ENCODE data around the gene MACROD2.

The MACROD2 gene

DNA sequence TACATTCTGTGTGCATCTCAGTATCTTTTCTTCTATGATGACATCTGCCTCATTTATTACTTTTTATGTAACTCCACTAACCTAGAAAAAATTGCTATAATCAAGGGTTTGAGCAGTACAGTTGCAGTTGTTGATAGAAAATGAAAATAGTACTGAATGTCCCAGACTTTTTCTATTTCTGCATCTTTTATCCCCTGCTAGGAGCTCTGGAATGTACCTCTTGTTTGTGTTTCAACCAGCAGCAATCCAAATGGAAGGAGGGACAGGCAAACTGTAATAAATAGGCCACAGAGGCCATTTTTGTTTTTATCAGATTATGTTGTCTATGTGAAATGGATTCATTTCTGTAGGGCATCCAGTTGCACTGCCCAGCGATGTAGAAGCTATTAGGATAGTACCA is 2041.0 kb downstream of the MACROD2 start:
- H3K27me3 ChIP-seq = no peaks in the 10 kb centered on the region
- TF ChIP-seq, protein P1, sequence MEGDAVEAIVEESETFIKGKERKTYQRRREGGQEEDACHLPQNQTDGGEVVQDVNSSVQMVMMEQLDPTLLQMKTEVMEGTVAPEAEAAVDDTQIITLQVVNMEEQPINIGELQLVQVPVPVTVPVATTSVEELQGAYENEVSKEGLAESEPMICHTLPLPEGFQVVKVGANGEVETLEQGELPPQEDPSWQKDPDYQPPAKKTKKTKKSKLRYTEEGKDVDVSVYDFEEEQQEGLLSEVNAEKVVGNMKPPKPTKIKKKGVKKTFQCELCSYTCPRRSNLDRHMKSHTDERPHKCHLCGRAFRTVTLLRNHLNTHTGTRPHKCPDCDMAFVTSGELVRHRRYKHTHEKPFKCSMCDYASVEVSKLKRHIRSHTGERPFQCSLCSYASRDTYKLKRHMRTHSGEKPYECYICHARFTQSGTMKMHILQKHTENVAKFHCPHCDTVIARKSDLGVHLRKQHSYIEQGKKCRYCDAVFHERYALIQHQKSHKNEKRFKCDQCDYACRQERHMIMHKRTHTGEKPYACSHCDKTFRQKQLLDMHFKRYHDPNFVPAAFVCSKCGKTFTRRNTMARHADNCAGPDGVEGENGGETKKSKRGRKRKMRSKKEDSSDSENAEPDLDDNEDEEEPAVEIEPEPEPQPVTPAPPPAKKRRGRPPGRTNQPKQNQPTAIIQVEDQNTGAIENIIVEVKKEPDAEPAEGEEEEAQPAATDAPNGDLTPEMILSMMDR (IDR thresholded peaks at IDR 0.05; ENCODE audit: low read depth, low read length) = no peak
- no peak overlapping the region for H3K4me3 ChIP-seq (ENCODE audit: low read depth, low read length)
- H3K36me3 ChIP-seq = no peaks in the 10 kb centered on the region; the same call in 1 of the 2 replicates
- H3K9me3 ChIP-seq = no peaks in the 10 kb centered on the region
- H3K4me1 ChIP-seq = peaks cover 13% of the 10 kb centered on the region; the same call in 1 of the 2 replicates
- DNase-seq = no peak

DNA sequence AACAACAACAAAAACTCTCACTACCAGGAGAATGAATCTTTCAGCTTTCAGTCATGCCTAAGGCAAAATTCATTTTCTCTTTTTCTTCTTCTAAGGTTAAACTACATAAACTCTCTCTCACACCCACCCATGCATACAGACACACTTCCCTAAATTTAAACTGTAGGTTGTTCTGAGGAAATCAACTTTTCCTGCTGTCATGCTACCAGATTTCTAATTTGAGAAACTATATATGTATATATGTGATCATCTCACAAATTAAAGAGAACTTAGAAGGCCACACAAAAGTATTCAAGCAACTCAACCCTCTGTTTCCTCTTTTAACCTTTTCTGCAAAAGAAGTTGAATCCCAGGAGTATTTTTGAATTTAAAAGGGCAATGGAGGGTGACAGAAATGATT is 2045.4 kb downstream of the MACROD2 start:
- DNase-seq = no peak
- TF ChIP-seq, protein P1 (IDR thresholded peaks at IDR 0.05; ENCODE audit: low read depth, low read length) = no peak
- no peaks in the 10 kb centered on the region for H3K9me3 ChIP-seq
- H3K4me3 ChIP-seq (ENCODE audit: low read depth, low read length) = no peak overlapping the region
- no peaks in the 10 kb centered on the region for H3K27me3 ChIP-seq
- peaks cover 7% of the 10 kb centered on the region; the same call in 1 of the 2 replicates for H3K4me1 ChIP-seq
- H3K36me3 ChIP-seq = no peaks in the 10 kb centered on the region; the same call in 1 of the 2 replicates

DNA sequence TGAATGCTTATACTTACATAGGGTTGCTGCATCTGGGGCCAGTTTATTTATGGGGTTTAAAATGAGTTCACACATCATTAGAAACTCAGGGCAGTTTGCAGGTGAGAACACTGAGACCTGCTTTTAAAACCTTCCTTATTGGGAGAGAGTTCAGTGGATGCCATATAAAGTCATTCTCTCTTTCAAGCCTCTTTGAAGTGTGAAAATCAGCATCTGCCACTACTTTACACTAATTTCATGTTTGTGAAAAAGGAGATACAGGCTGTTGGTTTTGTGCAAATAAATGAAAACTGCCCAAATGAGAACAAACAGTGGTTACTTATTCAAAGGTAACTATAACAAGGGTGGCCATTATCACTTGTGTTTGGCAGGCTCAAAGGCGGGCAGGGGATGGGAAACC is 2047.4 kb downstream of the MACROD2 start:
- no peaks in the 10 kb centered on the region for H3K36me3 ChIP-seq
- TF ChIP-seq, protein P1 (IDR thresholded peaks at IDR 0.05; ENCODE audit: low read depth, low read length) = no peak
- H3K27me3 ChIP-seq = no peaks in the 10 kb centered on the region
- H3K9me3 ChIP-seq = no peaks in the 10 kb centered on the region
- no peak overlapping the region for H3K4me3 ChIP-seq (ENCODE audit: low read depth, low read length)
- DNase-seq = no peak
- H3K4me1 ChIP-seq = no peaks in the 10 kb centered on the region; the same call in 1 of the 2 replicates

DNA sequence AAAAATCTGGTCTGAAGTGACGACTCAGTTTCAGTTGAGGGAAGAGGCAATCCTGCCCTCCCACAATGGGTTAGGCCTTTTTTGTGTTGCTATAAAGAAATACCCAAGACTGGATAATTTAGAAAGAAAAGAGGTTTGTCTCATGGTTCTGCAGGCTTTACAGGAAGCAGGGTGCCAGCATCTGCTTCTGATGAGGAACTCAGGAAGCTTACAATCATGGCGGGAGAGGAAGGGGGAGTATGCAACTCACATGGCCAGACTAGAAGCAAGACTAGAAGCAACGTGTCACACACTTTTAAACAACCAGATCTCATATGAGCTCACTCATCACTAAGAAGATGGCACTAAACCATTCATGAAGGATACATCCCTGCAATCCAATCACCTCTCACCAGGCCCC is 2048.6 kb downstream of the MACROD2 start:
- Histone ChIP-seq H3K4me1 (peaks cover 9% of the 10 kb centered on the region), H3K36me3 (no peaks in the 10 kb centered on the region), H3K4me3 (ENCODE audit: low read depth, low read length) (no peak overlapping the region), H3K27me3 (no peaks in the 10 kb centered on the region), H3K9me3 (no peaks in the 10 kb centered on the region)
- DNase-seq = no peak
- TF ChIP-seq, protein P1 (IDR thresholded peaks at IDR 0.05; ENCODE audit: low read depth, low read length) = no peak

DNA sequence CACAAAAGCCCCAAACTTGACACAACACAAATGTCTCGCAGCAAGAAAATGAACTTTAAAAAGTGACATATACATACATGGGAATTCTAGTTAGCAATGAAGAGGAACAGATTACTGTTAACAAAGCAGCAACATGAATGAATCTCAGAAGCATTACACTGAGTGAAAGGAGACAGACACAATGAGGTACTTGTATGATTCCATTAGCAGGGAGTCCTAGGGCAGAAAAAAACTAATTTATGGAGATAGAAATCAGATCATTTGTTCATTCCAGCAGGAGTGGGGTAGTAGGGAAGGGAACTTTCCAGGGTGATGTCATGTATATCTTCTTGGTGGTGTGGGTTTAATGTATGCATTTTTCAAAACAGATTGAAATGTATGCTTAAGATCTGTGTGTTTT is 2053.6 kb downstream of the MACROD2 start:
- peaks cover 28% of the 10 kb centered on the region for H3K4me1 ChIP-seq
- H3K36me3 ChIP-seq = no peaks in the 10 kb centered on the region

DNA sequence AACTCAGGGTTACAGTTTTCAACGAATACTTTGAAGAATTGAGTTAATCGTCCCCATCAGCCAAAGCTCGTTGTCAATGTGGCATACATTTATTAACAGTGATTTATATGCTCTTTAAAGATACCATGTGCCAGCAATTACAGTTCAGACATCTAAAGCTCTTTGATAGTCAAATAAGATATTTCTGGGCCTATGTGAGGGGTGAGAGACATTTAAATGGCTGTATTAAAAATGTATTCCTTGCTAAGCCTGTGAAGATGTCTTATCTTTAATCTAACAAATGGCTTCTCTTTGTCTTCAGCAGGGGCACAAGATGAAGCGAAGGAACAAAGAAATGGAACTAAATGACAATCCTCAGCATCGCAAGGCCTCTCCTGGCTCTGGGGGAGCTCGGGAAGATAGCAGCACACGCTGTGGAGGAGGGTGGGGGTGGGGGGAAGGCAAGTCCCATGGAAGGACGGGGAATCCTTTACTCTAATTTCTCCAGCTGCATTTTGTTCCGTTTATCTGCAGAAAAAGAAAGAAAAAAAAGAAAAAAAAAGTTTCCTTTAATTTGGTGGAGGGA is 2054.3 kb downstream of the MACROD2 start:
- peaks cover 28% of the 10 kb centered on the region for H3K4me1 ChIP-seq
- H3K9me3 ChIP-seq = no peaks in the 10 kb centered on the region
- no peak overlapping the region for H3K4me3 ChIP-seq (ENCODE audit: low read depth, low read length)
- H3K27me3 ChIP-seq = no peaks in the 10 kb centered on the region
- H3K36me3 ChIP-seq = no peaks in the 10 kb centered on the region
- no peak for DNase-seq
- TF ChIP-seq, protein P1 (IDR thresholded peaks at IDR 0.05; ENCODE audit: low read depth, low read length) = no peak

More for the DNA sequence above, 2053.6 kb downstream of the MACROD2 start:
- no peak overlapping the region for H3K4me3 ChIP-seq (ENCODE audit: low read depth, low read length)
- TF ChIP-seq, protein P1 (IDR thresholded peaks at IDR 0.05; ENCODE audit: low read depth, low read length) = no peak
- H3K9me3 ChIP-seq = no peaks in the 10 kb centered on the region
- H3K27me3 ChIP-seq = no peaks in the 10 kb centered on the region
- no peak for DNase-seq
